HG03280 (cell line): ENCODE measurements around the gene TMEFF2.

ENCODE experiments used
- ATAC-seq: cut with Tn5 transposase; IDR thresholded peaks from one replicate; pipeline ENCODE4 v1.9.1; 2021; ENCODE audit warnings: mild to moderate bottlenecking, moderate library complexity; ENCODE audit not compliant: unreplicated experiment

Gene TMEFF2

DNA sequence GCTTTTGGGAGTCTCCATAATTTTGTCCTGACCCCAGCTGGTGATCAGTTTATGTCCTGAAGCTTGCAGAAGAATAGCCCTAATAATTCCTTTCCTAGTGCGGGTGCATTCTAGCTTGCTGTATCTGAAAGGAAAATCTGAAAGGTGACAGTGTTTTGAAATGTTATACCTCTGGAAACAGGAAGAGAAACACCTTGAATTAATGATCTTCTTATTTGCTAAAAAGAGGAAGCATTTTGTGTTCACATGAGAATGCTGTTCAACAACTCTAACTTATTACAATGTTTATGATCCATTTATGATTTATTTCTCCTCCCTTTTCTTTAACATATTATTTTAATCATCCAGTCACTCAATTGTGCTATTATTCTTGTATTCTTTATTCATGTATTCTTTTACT lies 280.9 kb downstream of the TMEFF2 start:
- ATAC-seq, result no peak

DNA sequence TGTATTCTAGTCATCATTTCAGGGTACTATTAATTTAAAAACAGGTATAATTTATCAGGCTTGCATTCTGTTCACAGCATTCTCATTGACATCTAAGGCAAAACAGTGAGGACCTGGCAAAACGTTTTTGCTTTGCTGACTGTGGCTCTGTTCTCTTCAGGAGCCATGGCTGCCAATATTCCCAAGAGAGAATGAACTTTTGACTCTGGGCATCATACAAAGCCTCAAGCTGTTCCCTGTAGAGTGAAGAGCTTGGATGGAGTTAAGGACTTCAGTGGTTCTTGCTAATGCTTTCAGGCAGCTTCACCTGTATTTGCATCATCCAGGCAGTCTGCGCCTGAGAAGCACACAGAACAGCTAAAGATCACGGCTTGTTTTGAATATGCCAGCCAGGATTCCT lies 282.0 kb downstream of the TMEFF2 start:
- no peak for ATAC-seq

DNA sequence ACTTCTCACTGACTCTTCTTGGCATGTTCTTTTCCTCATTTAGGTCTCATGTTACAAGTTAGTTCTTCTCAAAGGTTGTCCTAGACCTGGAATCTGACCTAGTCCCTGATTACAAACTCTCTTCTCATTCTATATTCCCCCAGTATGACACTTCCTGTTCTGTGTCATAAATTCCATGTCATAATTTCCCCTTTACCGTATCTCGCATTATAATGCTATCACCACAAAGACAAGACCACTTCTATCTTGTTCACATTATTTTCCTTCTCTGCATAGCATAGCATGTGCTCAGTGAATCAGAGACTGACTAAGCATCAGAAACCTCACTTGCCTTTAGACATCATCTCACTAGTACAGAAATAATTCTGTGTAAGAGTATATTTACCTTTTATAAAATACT lies 284.2 kb downstream of the TMEFF2 start:
- ATAC-seq, result no peak

DNA sequence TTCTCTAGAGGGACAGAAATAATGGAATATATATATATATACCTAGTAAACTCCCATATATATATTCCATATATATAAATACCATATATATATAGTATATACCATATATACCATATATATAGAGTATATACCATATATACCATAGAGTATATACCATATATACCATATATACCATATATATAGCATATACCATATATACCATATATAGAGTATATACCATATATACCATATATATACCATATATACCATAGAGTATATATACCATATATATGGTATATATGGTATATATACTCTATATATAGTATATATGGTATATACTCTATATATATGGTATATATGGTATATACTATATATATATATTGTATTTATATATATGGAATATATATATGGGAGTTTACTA lies 285.9 kb downstream of the TMEFF2 start:
- ATAC-seq, result no peak

DNA sequence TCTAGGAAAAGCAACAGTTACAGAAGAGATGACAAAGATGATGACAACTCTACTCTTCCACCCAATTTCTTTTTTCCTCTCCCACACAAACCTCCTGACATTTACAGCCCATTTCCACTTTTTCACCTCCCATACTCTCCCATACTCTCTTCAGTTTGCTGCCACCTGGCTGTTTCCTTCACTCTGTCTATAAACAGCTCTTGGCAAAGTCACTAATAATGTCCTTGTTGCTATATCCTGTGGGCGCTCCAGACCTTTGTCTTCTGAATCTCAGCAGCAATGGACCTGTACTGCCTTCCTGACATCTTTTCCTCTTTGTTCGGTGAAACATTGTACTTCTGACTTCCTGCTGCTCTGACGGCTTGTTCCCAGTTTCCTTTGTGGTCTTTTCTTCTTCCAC lies 287.2 kb downstream of the TMEFF2 start:
- no peak for ATAC-seq

DNA sequence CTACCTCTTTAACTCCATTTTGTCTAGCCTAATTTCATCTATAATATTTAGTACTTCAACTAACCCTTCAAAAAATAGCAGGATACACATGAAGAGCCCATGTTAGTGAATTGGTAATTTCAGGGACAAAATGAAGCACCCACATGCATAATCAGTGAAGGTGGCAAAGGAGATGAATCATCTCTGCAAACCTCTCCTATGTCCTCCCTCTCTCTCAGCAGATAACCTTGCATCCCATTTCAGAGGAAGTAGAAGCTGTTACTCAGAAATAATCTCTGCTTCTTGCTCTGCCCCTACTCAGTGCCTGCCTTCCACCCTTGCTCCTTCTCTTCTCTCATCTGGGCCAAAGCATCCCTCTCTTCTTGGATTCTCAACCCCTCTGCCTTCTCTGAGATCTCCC lies 287.6 kb downstream of the TMEFF2 start:
- ATAC-seq, result no peak

DNA sequence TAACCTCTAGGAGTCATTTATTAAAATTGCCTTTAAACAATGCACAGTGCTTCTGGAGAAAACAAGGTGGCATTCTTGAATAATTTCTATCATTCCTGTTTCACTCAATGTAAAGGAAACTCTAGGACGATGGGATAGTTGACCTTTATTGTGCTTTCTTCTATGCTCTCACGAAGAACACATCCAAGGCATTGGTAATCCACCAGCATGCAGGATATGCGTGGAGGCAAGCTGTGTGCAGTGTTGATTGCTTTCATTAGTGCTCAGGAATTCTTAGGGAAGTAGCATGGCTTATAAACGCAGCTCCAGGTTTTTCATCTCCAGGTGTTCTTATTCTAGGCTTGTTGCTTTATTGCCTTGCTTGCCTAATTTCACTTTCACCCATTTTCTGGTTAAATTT lies 289.4 kb downstream of the TMEFF2 start:
- ATAC-seq, result no peak

DNA sequence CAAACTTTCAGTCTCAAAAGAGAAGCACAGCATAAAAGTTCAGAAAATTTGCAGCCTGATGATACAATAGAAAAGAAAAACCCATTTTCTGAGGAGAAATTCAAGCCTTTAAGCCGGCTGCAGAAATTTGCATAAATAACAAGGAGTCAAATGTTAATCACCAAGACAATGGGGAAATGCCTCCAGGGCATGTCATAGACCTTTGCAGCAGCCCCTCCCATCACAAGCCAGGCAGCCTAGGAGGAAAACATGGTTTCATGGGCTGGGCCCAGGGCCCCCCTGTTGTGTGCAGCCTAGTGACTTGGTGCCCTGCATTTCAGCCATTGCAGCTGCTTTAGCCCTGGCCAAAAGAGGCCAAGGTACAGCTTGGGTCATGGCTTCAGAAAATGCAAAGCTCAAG lies 293.7 kb downstream of the TMEFF2 start:
- ATAC-seq, result no peak

DNA sequence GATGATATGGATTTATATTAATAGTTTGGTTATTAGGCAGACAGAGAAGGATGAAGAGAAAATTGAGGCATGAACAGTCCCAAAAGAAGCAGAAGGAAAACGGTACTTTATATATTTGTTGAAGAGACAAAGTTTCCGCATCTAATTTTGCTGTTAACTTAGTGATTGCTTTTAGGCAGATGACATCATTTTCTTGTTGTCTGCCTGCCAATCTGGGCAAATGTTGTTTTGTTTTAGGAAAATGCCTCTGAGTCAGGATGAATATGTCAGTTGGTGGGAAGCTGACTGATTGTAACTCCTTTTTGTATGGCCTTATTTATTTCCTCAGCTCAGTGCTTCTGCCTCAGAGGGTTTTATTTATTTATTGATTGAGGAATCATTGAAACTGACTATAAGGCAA lies 295.3 kb downstream of the TMEFF2 start:
- ATAC-seq, result no peak
